Fibroblast of lung (primary cell): Measurements from ENCODE around the gene ZNF823. TPM values are rescaled to one million over a fixed set of nuclear protein-coding genes. Genes with fewer than 3 reads are reported as not detected.
"Not testable (repeated sequence)": the region's sequence is repeated elsewhere in the genome, so short reads cannot be mapped to it uniquely, and the experiment has no call there.

Experiments used
- DNase-seq, 2 donors: peaks; one replicate each; pipeline versions ENCODE4 v3.0.0 to v3.0.0-alpha.2; 2010; ENCODE audit warnings: low read depth in 2 of 2
- H2AFZ ChIP-seq: 2 replicates; pipeline ENCODE4 v1.5.1; 2012; ENCODE audit warnings: low read length, control low read depth, inconsistent platforms
- H3K27ac ChIP-seq: 2 replicates; pipeline ENCODE4 v1.5.1; 2011; ENCODE audit warnings: low read length, control low read depth; ENCODE audit not compliant: insufficient read depth
- H3K27me3 ChIP-seq: 2 replicates; pipeline ENCODE4 v1.5.1; 2011; ENCODE audit warnings: mild to moderate bottlenecking, low read length; ENCODE audit not compliant: control insufficient read depth, insufficient read depth
- H3K36me3 ChIP-seq: 2 replicates; pipeline ENCODE4 v1.5.1; 2011; ENCODE audit warnings: low read length; ENCODE audit not compliant: control insufficient read depth, insufficient read depth
- H3K4me1 ChIP-seq: 2 replicates; pipeline ENCODE4 v1.5.1; 2011; ENCODE audit warnings: low read length; ENCODE audit not compliant: control insufficient read depth, insufficient read depth; ENCODE audit errors: extremely low read depth
- H3K4me2 ChIP-seq: 2 replicates; pipeline ENCODE4 v1.5.1; 2011; ENCODE audit warnings: low read length, control low read depth; ENCODE audit not compliant: insufficient read depth; ENCODE audit errors: extremely low read depth
- H3K4me3 ChIP-seq, 4 experiments: fragments of 200-600 bp in 1 of 4; sonication (generic) in 1 of 4; replicated peaks in 1 of 4; 2 replicates each; pipeline ENCODE4 v1.5.1; 2011 to 2016; ENCODE audit warnings: low read length in 4 of 4, low read depth in 3 of 4, mild to moderate bottlenecking in 3 of 4, control low read depth in 2 of 4, inconsistent platforms in 1 of 4, mixed read lengths in 1 of 4; ENCODE audit not compliant: insufficient read depth in 1 of 4; ENCODE audit errors: control extremely low read depth in 1 of 4
- H3K79me2 ChIP-seq: 2 replicates; pipeline ENCODE4 v1.5.1; 2012; ENCODE audit warnings: mild to moderate bottlenecking, low read length, inconsistent platforms; ENCODE audit not compliant: control insufficient read depth, insufficient read depth
- H3K9ac ChIP-seq: 2 replicates; pipeline ENCODE4 v1.5.1; 2011; ENCODE audit warnings: mild to moderate bottlenecking, low read length, control low read depth; ENCODE audit not compliant: insufficient read depth
- H3K9me3 ChIP-seq: 2 replicates; pipeline ENCODE4 v1.5.1; 2012; ENCODE audit warnings: low read depth, low read length; ENCODE audit not compliant: control insufficient read depth, insufficient read depth
- H4K20me1 ChIP-seq: 2 replicates; pipeline ENCODE4 v1.5.1; 2011; ENCODE audit warnings: low read length; ENCODE audit not compliant: control insufficient read depth, insufficient read depth; ENCODE audit errors: extremely low read depth
- CTCF ChIP-seq, 2 donors: IDR thresholded peaks in 1 of 2; conservative IDR thresholded peaks in 1 of 2; 1 replicate in 1 of 2; 2 replicates in 1 of 2; pipeline ENCODE4 v1.5.1; 2011 to 2012; ENCODE audit warnings: low read length in 2 of 2, control low read depth in 1 of 2, inconsistent platforms in 1 of 2, low read depth in 1 of 2, mild to moderate bottlenecking in 1 of 2
- EZH2 ChIP-seq: IDR thresholded peaks from 2 replicates; pipeline ENCODE4 v1.5.1; 2012; ENCODE audit warnings: low read length, control low read depth, mild to moderate bottlenecking; ENCODE audit errors: missing control alignments
- polyA plus RNA-seq, 2 donors: library from polyadenylated mRNA; depleted of rRNA in 1 of 2; stranded (reverse) in 1 of 2; unstranded in 1 of 2; fragments of >200 nt; gene quantifications; 2 replicates each; pipeline ENCODE4 v1.2.1, GENCODE V29; 2011 to 2012; ENCODE audit warnings: missing spikeins in 1 of 2
- total RNA-seq: library from RNA; depleted of rRNA; stranded (reverse); fragments of >200 nt; gene quantifications from 2 replicates; pipeline ENCODE4 v1.2.1, GENCODE V29; 2014

ZNF823 gene
- total and polyA plus RNA-seq, 2 donors (not counting 1 experiment from before 2014, with no cell fraction given), result 3.4 to 5.3 TPM

GRCh38 chr19:11783767-11784166 lies 45.0 kb upstream of the ZNF823 start:
- Histone ChIP-seq H3K36me3 (peaks cover 12% of the 10 kb centered on the region), H3K9ac (no peak overlapping the region), H3K27ac (no peak overlapping the region)

GRCh38 chr19:11781295-11782057 lies 42.7 kb upstream of the ZNF823 start:
- H3K4me2 ChIP-seq, result no peak overlapping the region
- no peaks in the 10 kb centered on the region for H3K79me2 ChIP-seq
- peak; percentile 23 to 30 for DNase-seq
- H4K20me1 ChIP-seq, result no peaks in the 10 kb centered on the region
- H3K27ac ChIP-seq, result no peak overlapping the region
- H3K36me3 ChIP-seq, result peaks cover 15% of the 10 kb centered on the region
- no peaks in the 10 kb centered on the region for H3K27me3 ChIP-seq
- no peaks in the 10 kb centered on the region for H3K4me1 ChIP-seq
- no peak overlapping the region for H3K4me3 ChIP-seq
- peaks cover 22% of the 10 kb centered on the region for H3K9me3 ChIP-seq
- no peak overlapping the region for H2AFZ ChIP-seq
- no peak overlapping the region for H3K9ac ChIP-seq
- no peak for TF ChIP-seq EZH2
- TF ChIP-seq CTCF (conservative IDR thresholded peaks at IDR 0.05 in 1 of 2, IDR thresholded peaks at IDR 0.05 in 1 of 2; ENCODE audit: low read depth in 1 of 2, low read length in 2 of 2), result no peak

More at GRCh38 chr19:11783767-11784166, 45.0 kb upstream of the ZNF823 start:
- H3K4me3 ChIP-seq, result no peak overlapping the region
- peaks cover 21% of the 10 kb centered on the region for H3K9me3 ChIP-seq
- no peaks in the 10 kb centered on the region for H3K79me2 ChIP-seq
- no peak for TF ChIP-seq CTCF (conservative IDR thresholded peaks at IDR 0.05 in 1 of 2, IDR thresholded peaks at IDR 0.05 in 1 of 2; ENCODE audit: low read depth in 1 of 2, low read length in 2 of 2)
- TF ChIP-seq EZH2, result no peak
- no peaks in the 10 kb centered on the region for H4K20me1 ChIP-seq
- no peaks in the 10 kb centered on the region for H3K4me1 ChIP-seq
- H2AFZ ChIP-seq, result no peak overlapping the region
- no peak overlapping the region for H3K4me2 ChIP-seq
- DNase-seq, result no peak
- H3K27me3 ChIP-seq, result no peaks in the 10 kb centered on the region

- Histone ChIP-seq H3K4me2 (no peak overlapping the region), H3K36me3 (peaks cover 15% of the 10 kb centered on the region), H2AFZ (no peak overlapping the region), H3K27ac (no peak overlapping the region), H3K4me3 (no peak overlapping the region), H4K20me1 (no peaks in the 10 kb centered on the region), H3K9ac (no peak overlapping the region), H3K79me2 (no peaks in the 10 kb centered on the region), H3K4me1 (no peaks in the 10 kb centered on the region), H3K9me3 (peaks cover 22% of the 10 kb centered on the region), H3K27me3 (no peaks in the 10 kb centered on the region)
- no peak for DNase-seq
- TF ChIP-seq EZH2 (no peak), CTCF (conservative IDR thresholded peaks at IDR 0.05 in 1 of 2, IDR thresholded peaks at IDR 0.05 in 1 of 2; ENCODE audit: low read depth in 1 of 2, low read length in 2 of 2) (no peak)
Measured at GRCh38 chr19:11780431-11781020, 41.8 kb upstream of the ZNF823 start.

- H3K27ac ChIP-seq, H4K20me1 ChIP-seq, H2AFZ ChIP-seq, H3K4me3 ChIP-seq, H3K9ac ChIP-seq, H3K79me2 ChIP-seq, H3K4me2 ChIP-seq, H3K4me1 ChIP-seq, DNase-seq, H3K27me3 ChIP-seq: not testable (repeated sequence)
- Histone ChIP-seq H3K9me3 (peaks cover 17% of the 10 kb centered on the region), H3K36me3 (peaks cover 15% of the 10 kb centered on the region)
Measured at GRCh38 chr19:11776669-11777068, 37.9 kb upstream of the ZNF823 start.
